H1 (cell line): Measurements from ENCODE around the gene GDAP1L1. TPM values are rescaled to one million over a fixed set of nuclear protein-coding genes. Genes with fewer than 3 reads are reported as not detected.
A peak's percentile ranks its signal among the peaks of the same experiment; 100 is the strongest.

ENCODE experiments used
- CTCF ChIA-PET: fragments of 300-600 bp; sonication (Branson Sonifier 250); formaldehyde crosslinking; loops from one replicate; lab custom pipeline; 2021; ENCODE audit not compliant: partially characterized antibody; lab: Charles Lee
- POLR2A ChIA-PET: fragments of 300-600 bp; sonication (Branson Sonifier 250); formaldehyde crosslinking; loops from one replicate; lab custom pipeline; 2021; ENCODE audit warnings: inconsistent platforms; ENCODE audit not compliant: partially characterized antibody; lab: Charles Lee
- DNase-seq, 2 experiments: peaks; one replicate each; pipeline versions ENCODE4 v3.0.0 to v3.0.0-alpha.2; 2010 to 2022; ENCODE audit warnings: low spot score in 2 of 2, low read depth in 1 of 2, mixed read lengths in 1 of 2
- FAIRE-seq: peaks from 2 replicates; lab custom pipeline; 2011; peaks lifted over from hg19 to GRCh38; lab: Jason Lieb, UNC
- H2AFZ ChIP-seq: 2 replicates; pipeline ENCODE4 v1.8.1; 2012; ENCODE audit warnings: low read length, inconsistent platforms
- H2AK5ac ChIP-seq: 2 replicates; pipeline ENCODE4 v1.6.1; 2013; ENCODE audit warnings: low read depth, low read length
- H2BK120ac ChIP-seq: replicated peaks from 2 replicates; pipeline ENCODE3; 2013; ENCODE audit warnings: low read depth, low read length, inconsistent platforms
- H2BK12ac ChIP-seq: 2 replicates; pipeline ENCODE4 v1.6.1; 2013; ENCODE audit warnings: low read depth, low read length
- H2BK15ac ChIP-seq: 2 replicates; pipeline ENCODE4 v1.6.1; 2013; ENCODE audit warnings: low read length
- H2BK20ac ChIP-seq: 2 replicates; pipeline ENCODE4 v1.6.1; 2013; ENCODE audit warnings: low read length
- H2BK5ac ChIP-seq: 2 replicates; pipeline ENCODE4 v1.6.1; 2013; ENCODE audit warnings: low read depth, low read length
- H3K14ac ChIP-seq: 2 replicates; pipeline ENCODE4 v1.6.1; 2013; ENCODE audit warnings: inconsistent platforms; ENCODE audit not compliant: insufficient read length
- H3K18ac ChIP-seq: 2 replicates; pipeline ENCODE4 v1.6.1; 2013; ENCODE audit warnings: low read length; ENCODE audit errors: extremely low read depth
- H3K23ac ChIP-seq: 2 replicates; pipeline ENCODE4 v1.6.1; 2013; ENCODE audit warnings: inconsistent platforms; ENCODE audit not compliant: insufficient read length
- H3K23me2 ChIP-seq: 2 replicates; pipeline ENCODE4 v1.6.1; 2013; ENCODE audit warnings: low read depth, low read length
- H3K27ac ChIP-seq: 2 replicates; pipeline ENCODE4 v1.6.1; 2011; ENCODE audit warnings: low read depth, low read length, inconsistent platforms
- H3K27me3 ChIP-seq, 4 experiments: replicated peaks in 1 of 4; 1 replicate in 1 of 4; 2 replicates in 3 of 4; pipeline versions ENCODE4 v1.6.1 to v1.8.1; 2011 to 2013; ENCODE audit warnings: low read length in 3 of 4, mild to moderate bottlenecking in 3 of 4, inconsistent platforms in 2 of 4, mixed read lengths in 2 of 4, moderate library complexity in 1 of 4; ENCODE audit not compliant: control insufficient read depth in 3 of 4, insufficient read depth in 3 of 4; ENCODE audit errors: extremely low read depth in 1 of 4
- H3K36me3 ChIP-seq, 4 experiments: 2 replicates each; pipeline versions ENCODE4 v1.6.1 to v1.8.1; 2011 to 2013; ENCODE audit warnings: mild to moderate bottlenecking in 4 of 4, low read length in 3 of 4, moderate library complexity in 2 of 4, control low read depth in 1 of 4, inconsistent platforms in 1 of 4; ENCODE audit not compliant: insufficient read depth in 4 of 4, control insufficient read depth in 2 of 4
- H3K4ac ChIP-seq: replicated peaks from 2 replicates; pipeline ENCODE3; 2013; ENCODE audit warnings: low read length, low read depth, mixed read lengths, inconsistent platforms; ENCODE audit not compliant: insufficient read length
- H3K4me1 ChIP-seq, 4 experiments: replicated peaks in 1 of 4; 1 replicate in 1 of 4; 2 replicates in 3 of 4; pipeline versions ENCODE4 v1.6.1 to v1.8.1; 2011 to 2013; ENCODE audit warnings: low read length in 3 of 4, inconsistent platforms in 2 of 4, mixed read lengths in 1 of 4; ENCODE audit not compliant: insufficient read depth in 4 of 4, control insufficient read depth in 3 of 4
- H3K4me2 ChIP-seq, 2 experiments: 2 replicates each; pipeline versions ENCODE4 v1.6.1 to v1.8.1; 2011 to 2013; ENCODE audit warnings: low read depth in 2 of 2, low read length in 2 of 2, control low read depth in 1 of 2, inconsistent platforms in 1 of 2, mild to moderate bottlenecking in 1 of 2; ENCODE audit not compliant: insufficient read depth in 1 of 2
- H3K4me3 ChIP-seq, 4 experiments: fragments of 200-600, 300-600 bp in 1 of 4; sonication (generic), shearing (Covaris generic), sonication (Bioruptor Twin) in 1 of 4; 2 replicates each; pipeline versions ENCODE4 v1.5.1 to v1.8.1; 2011 to 2016; ENCODE audit warnings: low read length in 4 of 4, low read depth in 3 of 4, control low read depth in 2 of 4, inconsistent platforms in 2 of 4, mild to moderate bottlenecking in 2 of 4, mixed read lengths in 1 of 4, moderate library complexity in 1 of 4; ENCODE audit not compliant: insufficient read depth in 2 of 4; ENCODE audit errors: extremely low read depth in 1 of 4
- H3K56ac ChIP-seq: replicated peaks from 2 replicates; pipeline ENCODE3; 2013; ENCODE audit warnings: low read depth, mild to moderate bottlenecking, mixed read lengths, low read length, inconsistent platforms; ENCODE audit not compliant: insufficient read length
- H3K79me1 ChIP-seq: 2 replicates; pipeline ENCODE4 v1.6.1; 2013; ENCODE audit warnings: low read depth, low read length, control low read depth
- H3K79me2 ChIP-seq, 2 experiments: 2 replicates each; pipeline versions ENCODE4 v1.6.1 to v1.8.1; 2012 to 2013; ENCODE audit warnings: low read length in 2 of 2, mild to moderate bottlenecking in 2 of 2, inconsistent platforms in 1 of 2; ENCODE audit not compliant: insufficient read depth in 2 of 2, control insufficient read depth in 1 of 2
- H3K9ac ChIP-seq, 4 experiments: replicated peaks in 1 of 4; 1 replicate in 1 of 4; 2 replicates in 3 of 4; pipeline versions ENCODE4 v1.6.1 to v1.8.1; 2011 to 2013; ENCODE audit warnings: low read depth in 3 of 4, low read length in 3 of 4, control low read depth in 2 of 4, mild to moderate bottlenecking in 2 of 4, moderate library complexity in 2 of 4, inconsistent platforms in 1 of 4; ENCODE audit errors: extremely low read depth in 1 of 4
- H3K9me3 ChIP-seq, 2 experiments: 2 replicates each; pipeline versions ENCODE4 v1.6.1 to v1.8.1; 2012 to 2013; ENCODE audit warnings: mild to moderate bottlenecking in 2 of 2, moderate library complexity in 2 of 2, control low read depth in 1 of 2, inconsistent platforms in 1 of 2, low read depth in 1 of 2, low read length in 1 of 2, mixed read lengths in 1 of 2; ENCODE audit not compliant: insufficient read depth in 2 of 2
- H4K20me1 ChIP-seq, 2 experiments: replicated peaks in 1 of 2; 2 replicates each; pipeline versions ENCODE3 to v1.8.1; 2011 to 2013; ENCODE audit warnings: inconsistent platforms in 2 of 2, low read length in 2 of 2, mild to moderate bottlenecking in 1 of 2; ENCODE audit not compliant: insufficient read depth in 2 of 2, control insufficient read depth in 1 of 2
- H4K5ac ChIP-seq: 2 replicates; pipeline ENCODE4 v1.6.1; 2013; ENCODE audit warnings: low read length, low read depth, mixed read lengths, inconsistent platforms; ENCODE audit not compliant: insufficient read length
- H4K8ac ChIP-seq: 2 replicates; pipeline ENCODE4 v1.8.0; 2013; ENCODE audit warnings: mild to moderate bottlenecking, moderate library complexity, low read length, inconsistent platforms; ENCODE audit not compliant: insufficient read depth; ENCODE audit errors: extremely low read depth
- H4K91ac ChIP-seq: replicated peaks from 2 replicates; pipeline ENCODE3; 2013; ENCODE audit warnings: low read length, mixed read lengths, inconsistent platforms; ENCODE audit not compliant: insufficient read length
- KDM5A ChIP-seq: fragments of 200-600 bp; IDR thresholded peaks from 2 replicates; pipeline ENCODE4 v1.7.1; 2012; ENCODE audit warnings: mild to moderate bottlenecking, low read length, inconsistent platforms, mixed read lengths
- SP2 ChIP-seq: IDR thresholded peaks from 2 replicates; pipeline ENCODE4 v1.6.1; 2012; ENCODE audit warnings: mild to moderate bottlenecking, low read length, inconsistent platforms
- SP4 ChIP-seq: IDR thresholded peaks from 2 replicates; pipeline ENCODE4 v1.6.1; 2012; ENCODE audit warnings: low read length, inconsistent platforms
- TBP ChIP-seq: IDR thresholded peaks from 2 replicates; pipeline ENCODE4 v1.6.1; 2011; ENCODE audit warnings: low read depth, low read length, improper control_type of control experiment
- ZNF274 ChIP-seq: IDR thresholded peaks from 2 replicates; pipeline ENCODE4 v1.7.0; 2012; ENCODE audit warnings: low read length, borderline replicate concordance; ENCODE audit errors: extremely low read depth
- WGBS, 2 experiments: shearing (Covaris generic) in 1 of 2; methylation state at CpG; one replicate each; pipeline versions ENCODE4 v1.1.6 to v1.1.7; 2013 to 2015; ENCODE audit warnings: low lambda C conversion rate in 2 of 2, mixed read lengths in 2 of 2, inconsistent platforms in 1 of 2, low coverage in 1 of 2, missing lambda C conversion rate in 1 of 2; ENCODE audit not compliant: insufficient replicate concordance in 2 of 2, insufficient coverage in 1 of 2, insufficient read length in 1 of 2; ENCODE audit errors: extremely low coverage in 1 of 2, missing lambda C conversion rate in 1 of 2; 5-methylcytosine and 5-hydroxymethylcytosine counted together
- polyA plus RNA-seq, 7 experiments: library from polyadenylated mRNA; depleted of rRNA in 3 of 7; stranded (reverse) in 5 of 7; unstranded in 2 of 7; fragments of >200 nt in 5 of 7; fragments of 200-250 nt in 2 of 7; gene quantifications; 1 replicate in 5 of 7; 2 replicates in 1 of 7; 4 replicates in 1 of 7; pipeline versions ENCODE4 v1.2.1 to v1.2.3, GENCODE V29; 2011 to 2013; ENCODE audit warnings: missing spikeins in 2 of 7, mixed read lengths in 2 of 7
- total RNA-seq: library from RNA; stranded (reverse); fragmentation: NEBNext Ultra II Directional; extraction: Animal tissue kit (Norgen Biotek cat#: 25700); gene quantifications from 2 replicates; pipeline ENCODE4 v1.2.1, GENCODE V29; 2021

The GDAP1L1 gene
- total and polyA plus RNA-seq, 2 of the 8 experiments (the other 6 are each of a cell fraction or from before 2014, with no cell fraction given) = 8.5 to 63.1 TPM

DNA sequence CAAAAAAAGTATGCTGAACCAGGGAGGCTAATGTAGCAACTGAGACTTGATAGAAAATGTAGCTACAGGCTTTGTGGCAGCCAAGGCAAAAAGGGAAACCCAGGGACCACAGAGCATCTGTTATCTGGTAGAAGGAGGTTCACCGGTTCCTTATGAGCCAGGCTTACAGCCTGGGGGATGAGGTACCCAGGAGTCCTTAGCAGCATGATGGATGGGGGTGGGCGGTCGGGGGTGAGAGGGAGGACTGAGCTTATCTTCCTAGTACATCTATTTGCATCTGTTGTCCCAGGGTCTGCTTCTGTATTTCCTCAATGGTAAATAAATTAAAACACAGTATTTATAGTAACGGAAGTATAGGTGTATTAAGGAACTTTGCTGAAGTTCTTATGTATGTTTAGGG is 1.1 kb upstream of the GDAP1L1 start:
- no peaks in the 10 kb centered on the region for H3K79me2 ChIP-seq
- no peak overlapping the region for H3K18ac ChIP-seq
- WGBS, 2 experiments = 82% methylated on average over 4 of the region's 4 CpGs; no CpG with 5 or more reads in 1 of the 2 experiments
- no peak overlapping the region for H2BK20ac ChIP-seq
- no peak overlapping the region for H3K4me3 ChIP-seq
- H3K36me3 ChIP-seq = no peaks in the 10 kb centered on the region
- H3K23ac ChIP-seq = no peak overlapping the region
- DNase-seq = no peak
- no peak for FAIRE-seq
- no peaks in the 10 kb centered on the region for H3K9me3 ChIP-seq
- H3K4ac ChIP-seq = no peak overlapping the region
- H3K56ac ChIP-seq = no peak overlapping the region
- ChIA-PET CTCF (interaction anchor here (0.8 to 4.7 kb wide), 13 partner anchors 10 to 139 kb away, joined by 3 to 23 read pairs (median 10); partner anchors contain the start of gene FITM2), POLR2A (no interaction called here)
- peaks cover 0 to 2% of the 10 kb centered on the region in 2 experiments for H4K20me1 ChIP-seq
- H2BK12ac ChIP-seq = no peak overlapping the region
- peaks cover 0 to 5% (median 0%) of the 10 kb centered on the region in 4 experiments; a peak in 4 of 7 replicates for H3K4me1 ChIP-seq
- H3K4me2 ChIP-seq = peak overlapping the region in 1 of 2 experiments; percentile 78; a peak in 1 of 4 replicates
- peaks cover 11% of the 10 kb centered on the region for H3K23me2 ChIP-seq
- H2AFZ ChIP-seq = no peak overlapping the region
- H2BK120ac ChIP-seq = no peak overlapping the region
- no peak overlapping the region for H2BK5ac ChIP-seq
- H4K91ac ChIP-seq = no peak overlapping the region
- no peaks in the 10 kb centered on the region for H3K79me1 ChIP-seq
- H2BK15ac ChIP-seq = no peak overlapping the region
- no peak overlapping the region for H4K5ac ChIP-seq
- H4K8ac ChIP-seq = no peak overlapping the region
- no peak overlapping the region for H2AK5ac ChIP-seq
- H3K27ac ChIP-seq = no peak overlapping the region
- no peaks in the 10 kb centered on the region for H3K27me3 ChIP-seq
- H3K9ac ChIP-seq = no peak overlapping the region
- H3K14ac ChIP-seq = no peak overlapping the region
- TF ChIP-seq KDM5A = no peak
- no peak for TF ChIP-seq SP4
- no peak for TF ChIP-seq SP2
- TF ChIP-seq ZNF274 = no peak
- no peak for TF ChIP-seq TBP
